AG20443 (cell line): Measurements from ENCODE around the gene BCAN.

Source experiments
- DNase-seq: peaks from one replicate; pipeline ENCODE4 v3.0.0; 2012; ENCODE audit warnings: low spot score, mixed read lengths

The BCAN gene

DNA sequence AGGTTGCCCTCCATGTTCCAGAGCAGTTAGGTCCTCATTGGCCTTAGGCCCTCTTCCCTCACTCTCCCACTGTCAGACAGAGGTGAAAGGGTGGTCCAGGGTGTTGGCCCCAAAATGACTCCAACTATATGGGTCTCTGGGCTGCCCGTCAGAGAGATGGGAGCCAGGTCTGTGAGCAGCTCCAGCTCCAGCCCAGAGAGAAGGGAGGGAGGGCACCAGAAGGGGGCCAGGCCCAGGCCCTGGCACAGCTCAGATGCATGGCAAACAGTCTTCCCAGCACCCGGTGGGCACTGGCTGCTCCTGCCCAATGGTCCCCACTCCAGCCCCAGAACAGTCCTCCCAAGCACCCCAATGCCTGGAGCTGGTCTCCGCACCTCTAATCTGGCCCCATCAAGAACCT is 2.2 kb downstream of the BCAN start:
- DNase-seq, result no peak

DNA sequence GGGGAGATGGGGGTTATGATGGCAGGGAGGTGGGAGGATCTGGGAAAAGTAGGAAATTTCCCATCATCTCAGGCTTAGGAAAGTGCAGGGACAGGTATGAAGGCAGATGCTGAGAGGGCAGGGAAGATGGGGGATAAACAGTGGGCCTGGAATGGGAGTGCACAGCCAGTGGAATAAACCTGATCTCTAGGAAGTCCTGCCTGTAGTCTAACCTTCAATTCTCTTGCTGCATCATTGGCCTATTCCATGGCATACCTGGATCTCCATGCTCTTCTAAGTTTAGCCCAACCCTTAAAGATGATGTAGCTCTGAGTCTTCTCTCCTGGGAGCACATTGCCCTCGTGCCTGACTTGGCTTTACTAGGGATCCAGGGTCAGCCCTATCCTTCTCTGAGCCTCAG is 2.7 kb downstream of the BCAN start:
- no peak for DNase-seq

- no peak for DNase-seq
Observed at GRCh38 chr1:156645056-156645455, 3.1 kb downstream of the BCAN start.

- no peak for DNase-seq
Observed at GRCh38 chr1:156645666-156646065, 3.7 kb downstream of the BCAN start.

GRCh38 chr1:156646738-156647211 is 4.9 kb downstream of the BCAN start:
- DNase-seq, result no peak

DNA sequence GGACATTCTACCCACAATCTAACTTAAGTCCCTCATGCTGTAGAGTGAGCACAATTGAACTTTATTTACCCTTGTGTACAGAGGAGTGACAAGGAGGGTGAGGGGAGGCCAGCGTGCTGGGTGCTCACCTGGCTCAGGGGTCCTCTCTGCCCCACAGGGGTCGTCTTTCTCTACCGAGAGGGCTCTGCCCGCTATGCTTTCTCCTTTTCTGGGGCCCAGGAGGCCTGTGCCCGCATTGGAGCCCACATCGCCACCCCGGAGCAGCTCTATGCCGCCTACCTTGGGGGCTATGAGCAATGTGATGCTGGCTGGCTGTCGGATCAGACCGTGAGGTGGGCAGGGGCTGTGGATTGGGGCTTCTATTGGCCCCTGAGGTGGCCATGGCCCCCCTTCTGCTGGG is 5.4 kb downstream of the BCAN start:
- no peak for DNase-seq

- no peak for DNase-seq
Observed at GRCh38 chr1:156648496-156648895, 6.6 kb downstream of the BCAN start.

DNA sequence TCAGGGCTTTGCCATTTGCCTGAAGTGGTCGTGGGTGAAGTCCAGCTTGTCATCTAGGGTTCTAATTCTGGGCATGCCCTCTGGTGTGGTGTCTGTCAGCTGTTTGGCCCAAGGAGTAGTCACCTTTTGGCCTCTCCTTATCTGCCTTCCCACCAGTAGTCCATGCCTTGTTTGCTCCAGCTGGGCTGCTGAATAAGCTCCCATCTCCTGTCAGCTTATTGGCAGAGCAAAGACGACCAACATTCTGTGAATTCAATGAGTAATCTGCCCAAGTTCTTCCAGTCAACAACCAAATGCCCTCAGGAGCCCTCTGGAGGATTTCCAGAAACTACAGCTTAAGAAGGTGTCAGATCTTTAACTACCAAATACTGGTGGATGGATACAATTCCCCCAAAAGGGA is 7.0 kb downstream of the BCAN start:
- no peak for DNase-seq

- peak; percentile 53 for DNase-seq
Observed at GRCh38 chr1:156652131-156652991, 10.4 kb downstream of the BCAN start.

GRCh38 chr1:156652992-156653355 is 11.1 kb downstream of the BCAN start:
- no peak for DNase-seq

- no peak for DNase-seq
Observed at GRCh38 chr1:156654700-156655099, 12.8 kb downstream of the BCAN start.

- no peak for DNase-seq
Observed at GRCh38 chr1:156655151-156655903, 13.4 kb downstream of the BCAN start.

- DNase-seq, result no peak
Observed at GRCh38 chr1:156655904-156656516, 14.1 kb downstream of the BCAN start.

DNA sequence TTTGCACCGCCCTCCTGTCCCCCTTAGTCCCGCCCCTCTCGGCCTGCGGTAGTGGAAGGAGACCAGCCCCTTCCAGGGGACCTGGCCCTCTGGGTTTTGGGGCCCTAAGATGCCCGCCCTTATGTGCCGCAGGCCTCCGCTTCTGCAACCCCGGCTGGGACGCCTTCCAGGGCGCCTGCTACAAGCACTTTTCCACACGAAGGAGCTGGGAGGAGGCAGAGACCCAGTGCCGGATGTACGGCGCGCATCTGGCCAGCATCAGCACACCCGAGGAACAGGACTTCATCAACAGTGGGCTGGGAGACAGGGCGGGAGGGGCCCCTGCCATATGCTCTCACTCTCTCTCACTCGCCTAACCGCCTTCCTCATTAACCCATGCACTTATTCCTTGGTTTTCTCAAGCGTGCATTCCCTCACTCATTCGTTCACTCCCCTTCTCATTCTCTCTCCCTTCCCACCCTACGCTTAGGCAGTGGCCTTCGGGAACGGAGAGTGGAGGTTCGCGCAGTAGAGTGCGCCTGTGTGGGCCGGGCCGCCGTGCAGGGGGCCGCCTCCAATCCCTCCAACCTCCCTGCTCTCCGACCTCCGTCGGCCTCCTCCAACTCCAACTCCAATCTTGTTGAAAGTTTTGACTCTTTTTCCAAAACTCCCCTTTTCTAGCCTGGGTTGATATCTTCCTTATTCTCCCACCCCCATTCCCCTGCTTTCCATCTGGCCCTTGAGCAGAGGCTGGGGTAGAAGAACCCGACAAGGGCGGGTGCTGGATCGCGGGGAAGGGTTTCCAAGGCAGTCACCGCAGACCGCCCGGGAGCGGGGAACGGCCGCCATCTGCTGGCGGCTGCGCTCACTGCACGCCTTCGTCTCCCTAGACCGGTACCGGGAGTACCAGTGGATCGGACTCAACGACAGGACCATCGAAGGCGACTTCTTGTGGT is 15.2 kb downstream of the BCAN start:
- DNase-seq, result peak; percentile 92

- DNase-seq, result no peak
Observed at GRCh38 chr1:156657741-156658319, 15.9 kb downstream of the BCAN start.

GRCh38 chr1:156658496-156658895 is 16.6 kb downstream of the BCAN start:
- DNase-seq, result no peak

GRCh38 chr1:156658945-156659574 is 17.1 kb downstream of the BCAN start:
- no peak for DNase-seq

DNA sequence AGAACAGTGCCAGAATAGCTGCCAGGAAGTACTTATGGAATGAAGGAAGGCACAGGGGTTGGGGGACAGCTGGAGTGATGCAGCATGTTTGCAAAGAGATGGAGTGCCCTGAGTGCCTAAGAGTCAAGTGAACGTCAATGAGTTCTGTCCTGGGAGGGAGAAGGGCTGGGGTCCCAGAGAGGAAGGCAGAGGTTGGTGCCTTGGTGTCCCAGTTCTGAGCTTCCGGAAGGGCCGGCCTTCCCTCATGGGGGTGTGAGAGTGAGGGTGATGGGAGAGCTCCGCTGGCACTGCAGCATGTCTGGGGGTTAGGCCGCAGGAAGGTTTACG is 17.7 kb downstream of the BCAN start:
- DNase-seq, result no peak

DNA sequence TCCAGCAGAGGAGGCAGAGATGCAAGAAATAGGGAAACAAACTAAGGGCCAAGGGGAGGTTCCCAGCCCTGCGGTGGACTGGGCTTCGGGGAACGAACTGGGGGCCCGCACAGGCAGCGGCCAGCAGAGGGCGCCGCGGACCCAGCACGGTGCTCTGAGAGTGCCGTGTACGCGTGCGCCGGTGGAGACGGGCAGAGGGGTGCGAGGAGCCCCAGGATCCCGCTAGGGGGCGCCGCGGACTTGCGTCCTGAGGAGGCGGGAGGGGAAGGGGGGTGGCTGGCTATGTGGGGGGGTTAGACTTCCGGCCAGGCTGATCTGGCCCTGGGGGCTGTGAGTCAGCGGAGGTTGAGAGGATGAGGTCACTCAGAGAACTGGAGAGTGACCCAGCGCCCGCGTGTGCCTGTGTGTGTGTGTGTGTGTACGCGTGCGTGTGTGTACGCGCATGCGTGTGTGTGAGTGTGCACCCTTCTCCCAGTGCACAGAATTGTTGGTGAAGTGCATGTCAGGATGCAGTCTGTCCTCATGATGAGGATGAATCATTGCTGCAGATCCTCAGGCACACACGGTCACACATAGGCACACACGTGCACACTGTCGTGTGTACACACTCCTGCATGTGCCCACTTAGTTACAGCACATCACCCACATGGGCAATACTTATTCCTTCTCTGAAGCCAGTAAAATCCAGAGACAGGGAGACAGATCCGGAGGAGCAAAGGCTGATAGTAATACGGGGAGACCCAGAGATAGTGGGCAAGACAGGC is 18.3 kb downstream of the BCAN start:
- DNase-seq, result peak; percentile 100

- DNase-seq, result no peak
Observed at GRCh38 chr1:156660752-156661112, 18.8 kb downstream of the BCAN start.
